HG02885 (cell line): ENCODE measurements around the gene NKX1-1.

Experiments
- ATAC-seq: cut with Tn5 transposase; IDR thresholded peaks from one replicate; pipeline ENCODE4 v1.9.1; 2021; ENCODE audit warnings: mild to moderate bottlenecking; ENCODE audit not compliant: unreplicated experiment, poor library complexity

NKX1-1 gene

GRCh38 chr4:1364217-1364616 lies 42.0 kb downstream of the NKX1-1 start:
- no peak for ATAC-seq

GRCh38 chr4:1363513-1363912 lies 42.7 kb downstream of the NKX1-1 start:
- no peak for ATAC-seq

- no peak for ATAC-seq
Measured at GRCh38 chr4:1362521-1362920, 43.7 kb downstream of the NKX1-1 start.

GRCh38 chr4:1362046-1362445 lies 44.2 kb downstream of the NKX1-1 start:
- no peak for ATAC-seq

GRCh38 chr4:1361431-1361830 lies 44.8 kb downstream of the NKX1-1 start:
- no peak for ATAC-seq

GRCh38 chr4:1360423-1361283 lies 45.6 kb downstream of the NKX1-1 start:
- ATAC-seq = no peak

- no peak for ATAC-seq
Measured at GRCh38 chr4:1359976-1360375, 46.3 kb downstream of the NKX1-1 start.

- ATAC-seq = no peak
Measured at GRCh38 chr4:1359144-1359501, 47.1 kb downstream of the NKX1-1 start.

GRCh38 chr4:1358421-1359143 lies 47.7 kb downstream of the NKX1-1 start:
- ATAC-seq = no peak

GRCh38 chr4:1357356-1358248 lies 48.6 kb downstream of the NKX1-1 start:
- ATAC-seq = no peak

GRCh38 chr4:1356181-1356998 lies 49.9 kb downstream of the NKX1-1 start:
- ATAC-seq = no peak

- ATAC-seq = no peak
Measured at GRCh38 chr4:1355378-1355777, 50.9 kb downstream of the NKX1-1 start.

GRCh38 chr4:1354983-1355275 lies 51.3 kb downstream of the NKX1-1 start:
- ATAC-seq = no peak

- no peak for ATAC-seq
Measured at GRCh38 chr4:1354136-1354982, 51.9 kb downstream of the NKX1-1 start.

GRCh38 chr4:1353186-1354055 lies 52.8 kb downstream of the NKX1-1 start:
- ATAC-seq = no peak
